Measurements from ENCODE around the gene SLC1A7.

DNA sequence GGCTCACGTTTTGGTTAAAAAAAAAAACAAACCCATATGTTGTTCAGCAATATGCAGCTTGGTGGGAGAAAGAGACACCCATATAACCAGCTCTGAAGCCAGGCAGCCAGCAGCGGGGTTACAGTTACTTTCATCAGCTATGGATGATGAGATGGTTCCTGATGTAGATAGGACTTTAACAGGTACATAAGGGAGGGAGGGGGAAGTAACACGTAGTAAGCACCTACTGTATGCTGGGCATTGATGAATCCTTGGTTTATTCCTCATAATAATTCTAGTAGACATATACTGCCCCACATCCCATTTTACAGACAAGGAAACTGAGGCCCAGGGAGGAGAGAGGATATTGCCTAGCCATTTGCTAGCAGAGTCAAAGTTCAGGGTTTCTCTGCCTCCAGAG lies 2.0 kb downstream of the SLC1A7 start:
- no peak for TF ChIP-seq EZH2 (IDR thresholded peaks at IDR 0.05; ENCODE audit: borderline replicate concordance, insufficient read depth, low read depth, low read length, poor library complexity, severe bottlenecking)
- TF ChIP-seq, protein P1, sequence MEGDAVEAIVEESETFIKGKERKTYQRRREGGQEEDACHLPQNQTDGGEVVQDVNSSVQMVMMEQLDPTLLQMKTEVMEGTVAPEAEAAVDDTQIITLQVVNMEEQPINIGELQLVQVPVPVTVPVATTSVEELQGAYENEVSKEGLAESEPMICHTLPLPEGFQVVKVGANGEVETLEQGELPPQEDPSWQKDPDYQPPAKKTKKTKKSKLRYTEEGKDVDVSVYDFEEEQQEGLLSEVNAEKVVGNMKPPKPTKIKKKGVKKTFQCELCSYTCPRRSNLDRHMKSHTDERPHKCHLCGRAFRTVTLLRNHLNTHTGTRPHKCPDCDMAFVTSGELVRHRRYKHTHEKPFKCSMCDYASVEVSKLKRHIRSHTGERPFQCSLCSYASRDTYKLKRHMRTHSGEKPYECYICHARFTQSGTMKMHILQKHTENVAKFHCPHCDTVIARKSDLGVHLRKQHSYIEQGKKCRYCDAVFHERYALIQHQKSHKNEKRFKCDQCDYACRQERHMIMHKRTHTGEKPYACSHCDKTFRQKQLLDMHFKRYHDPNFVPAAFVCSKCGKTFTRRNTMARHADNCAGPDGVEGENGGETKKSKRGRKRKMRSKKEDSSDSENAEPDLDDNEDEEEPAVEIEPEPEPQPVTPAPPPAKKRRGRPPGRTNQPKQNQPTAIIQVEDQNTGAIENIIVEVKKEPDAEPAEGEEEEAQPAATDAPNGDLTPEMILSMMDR (IDR thresholded peaks at IDR 0.05) = no peak
